GM18909 (cell line): ENCODE data around the gene PLCD3.
"Not testable (repeated sequence)": the region's sequence is repeated elsewhere in the genome, so short reads cannot be mapped to it uniquely, and the experiment has no call there.

Source experiments
- ATAC-seq: cut with Tn5 transposase; IDR thresholded peaks from one replicate; pipeline ENCODE4 v1.9.1; 2021; ENCODE audit warnings: mild to moderate bottlenecking; ENCODE audit not compliant: unreplicated experiment, poor library complexity

The PLCD3 gene

DNA sequence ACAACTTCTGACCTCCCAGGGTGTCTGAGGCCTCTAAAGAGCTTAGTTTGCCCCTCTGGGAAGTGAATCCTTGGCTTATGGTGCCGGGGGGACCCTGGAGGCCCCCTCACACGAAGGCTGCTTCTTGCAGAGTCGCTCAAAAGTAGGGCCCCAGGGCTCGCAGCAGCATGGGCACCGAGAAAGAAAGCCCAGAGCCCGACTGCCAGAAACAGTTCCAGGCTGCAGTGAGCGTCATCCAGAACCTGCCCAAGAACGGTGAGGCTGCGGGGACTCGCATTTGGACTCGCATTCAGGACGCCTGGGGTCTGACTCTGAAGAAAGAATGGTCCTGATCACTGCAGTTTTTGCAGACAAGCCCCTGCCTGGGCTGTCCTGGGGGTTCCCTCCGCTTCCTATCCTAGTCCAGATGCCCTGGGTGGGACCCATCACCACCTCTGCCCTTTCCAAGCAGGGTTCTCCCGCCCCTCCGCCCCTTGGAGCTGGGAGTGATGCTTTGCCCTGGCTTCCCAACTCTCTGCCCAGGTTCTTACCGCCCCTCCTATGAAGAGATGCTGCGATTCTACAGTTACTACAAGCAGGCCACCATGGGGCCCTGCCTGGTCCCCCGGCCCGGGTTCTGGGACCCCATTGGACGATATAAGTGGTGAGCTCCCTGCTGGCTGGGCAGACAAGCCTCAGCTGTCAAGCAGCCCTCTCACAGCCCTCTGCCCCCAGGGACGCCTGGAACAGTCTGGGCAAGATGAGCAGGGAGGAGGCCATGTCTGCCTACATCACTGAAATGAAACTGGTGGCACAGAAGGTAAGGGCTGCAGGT, 3.9 kb upstream of the PLCD3 start:
- no peak for ATAC-seq

DNA sequence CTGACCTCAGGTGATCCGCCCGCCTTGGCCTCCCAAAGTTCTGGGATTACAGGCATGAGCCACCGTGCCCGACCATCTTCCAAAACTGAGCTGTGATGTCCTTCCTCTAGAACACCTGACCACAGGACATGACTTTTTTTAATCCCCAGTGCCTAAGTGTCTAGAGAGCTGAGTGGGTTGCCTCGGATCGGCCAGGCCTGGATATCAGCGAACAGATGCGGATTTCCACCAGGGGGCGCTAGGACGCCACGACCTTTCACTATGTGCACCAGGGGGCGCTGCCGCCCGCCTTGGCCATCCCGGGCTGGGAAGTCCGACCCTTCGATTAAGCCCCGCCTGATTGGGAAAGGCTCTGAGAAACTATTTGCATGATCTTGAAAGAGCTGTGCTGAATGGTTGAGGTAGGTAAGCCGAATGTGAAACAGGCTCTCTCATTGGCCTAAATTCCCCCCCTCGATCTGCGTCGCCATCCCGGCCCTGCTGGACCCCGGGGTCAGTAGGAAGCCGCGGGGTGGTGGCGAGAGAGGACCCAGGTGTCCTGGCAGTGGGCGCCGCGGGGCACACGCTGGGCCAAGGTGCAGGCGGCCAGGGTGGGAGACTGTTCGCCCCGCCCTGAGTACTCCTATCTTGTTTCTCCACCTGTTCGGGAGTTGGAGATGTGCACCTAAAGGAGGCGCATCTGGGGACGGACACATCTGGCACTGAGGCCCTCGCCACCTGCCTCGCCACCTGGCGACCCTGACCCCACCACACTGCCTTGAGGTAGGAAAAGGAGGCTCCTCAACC, 3.1 kb upstream of the PLCD3 start, which contains the start of gene ACBD4:
TSS of gene ACBD4 (plus strand) at position 496 of the 786 bp plus-strand sequence. CDS start 458 bp downstream, outside the sequence.
- ATAC-seq: peak; percentile 71

DNA sequence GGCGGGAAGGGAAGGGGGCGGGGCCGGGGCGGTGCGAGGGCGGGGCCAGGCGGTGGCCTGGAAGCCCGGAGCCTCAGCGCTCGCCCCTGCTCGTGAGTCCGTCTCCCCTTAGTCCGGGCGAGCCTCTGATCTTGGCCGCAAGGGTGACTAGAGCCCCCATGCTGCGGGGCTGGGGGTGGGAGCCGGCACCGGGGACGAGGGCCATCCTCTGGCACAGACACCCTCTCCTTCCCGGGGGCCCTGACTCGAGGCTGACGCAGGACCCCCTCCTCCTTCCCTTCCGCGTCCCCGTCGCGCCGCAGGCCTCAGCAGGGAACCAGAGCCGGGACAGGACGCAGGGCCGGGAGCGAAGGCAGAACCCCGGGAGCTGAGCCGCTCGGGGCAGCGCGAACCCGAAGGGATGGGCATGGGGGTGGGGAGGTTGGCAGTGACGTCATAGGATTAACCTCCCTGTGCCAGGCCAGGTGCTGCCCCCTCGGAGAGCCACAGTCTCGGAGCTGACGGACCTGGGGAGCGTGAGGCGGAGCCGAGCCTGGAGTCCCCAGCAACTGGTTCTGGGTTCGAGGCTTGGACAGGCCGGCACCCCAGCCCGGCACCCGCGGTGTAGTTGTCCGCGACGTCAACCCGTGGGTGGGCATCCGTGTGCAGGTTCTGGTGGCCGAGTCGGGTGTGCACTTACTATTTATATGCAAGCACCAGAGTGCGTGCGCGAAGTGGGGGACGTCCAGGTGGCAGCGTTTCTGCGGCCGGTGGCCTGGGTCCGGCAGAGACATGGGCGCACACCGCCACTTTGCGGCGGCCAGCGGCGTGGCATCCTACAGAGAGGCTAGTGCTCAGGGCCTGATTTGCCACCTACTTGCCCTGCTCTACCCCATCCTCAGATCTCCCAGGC, 503 bp upstream of the PLCD3 start:
- ATAC-seq: peak; percentile 33

DNA sequence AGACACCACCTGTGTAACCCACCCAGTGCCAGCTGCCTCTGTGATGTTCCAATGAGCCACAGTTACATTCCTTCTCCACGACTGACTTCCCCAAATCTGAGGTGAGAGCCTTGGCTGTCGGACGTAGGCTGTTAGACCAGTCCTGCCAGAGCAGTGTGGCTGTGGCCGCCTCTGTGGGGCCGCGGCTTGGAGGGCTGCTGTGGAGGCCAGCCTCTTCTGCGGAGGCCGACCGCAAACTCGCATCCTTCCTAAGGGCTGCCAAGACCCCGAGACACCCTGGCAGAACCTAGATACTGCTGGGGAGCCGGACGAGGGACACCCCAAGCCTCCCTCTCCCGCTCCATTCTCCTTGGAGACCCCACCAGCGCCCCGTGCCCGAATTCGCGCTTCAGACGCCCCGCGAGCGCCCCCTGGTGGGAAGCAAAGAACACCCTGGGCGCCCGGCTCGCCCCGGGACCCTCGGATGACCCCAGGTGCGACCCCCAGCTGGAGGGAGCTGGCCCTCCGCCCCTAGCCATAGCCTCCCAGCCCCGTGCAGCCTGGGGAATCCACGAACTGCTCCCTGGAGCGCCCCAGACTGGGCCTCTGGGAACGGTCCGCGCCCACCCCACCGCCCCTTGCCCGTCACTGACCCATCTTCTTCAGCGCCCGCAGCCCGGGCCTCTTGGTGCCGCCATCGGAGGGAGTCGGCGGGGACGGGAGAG, 547 bp downstream of the PLCD3 start:
- peak; percentile 3 for ATAC-seq

DNA sequence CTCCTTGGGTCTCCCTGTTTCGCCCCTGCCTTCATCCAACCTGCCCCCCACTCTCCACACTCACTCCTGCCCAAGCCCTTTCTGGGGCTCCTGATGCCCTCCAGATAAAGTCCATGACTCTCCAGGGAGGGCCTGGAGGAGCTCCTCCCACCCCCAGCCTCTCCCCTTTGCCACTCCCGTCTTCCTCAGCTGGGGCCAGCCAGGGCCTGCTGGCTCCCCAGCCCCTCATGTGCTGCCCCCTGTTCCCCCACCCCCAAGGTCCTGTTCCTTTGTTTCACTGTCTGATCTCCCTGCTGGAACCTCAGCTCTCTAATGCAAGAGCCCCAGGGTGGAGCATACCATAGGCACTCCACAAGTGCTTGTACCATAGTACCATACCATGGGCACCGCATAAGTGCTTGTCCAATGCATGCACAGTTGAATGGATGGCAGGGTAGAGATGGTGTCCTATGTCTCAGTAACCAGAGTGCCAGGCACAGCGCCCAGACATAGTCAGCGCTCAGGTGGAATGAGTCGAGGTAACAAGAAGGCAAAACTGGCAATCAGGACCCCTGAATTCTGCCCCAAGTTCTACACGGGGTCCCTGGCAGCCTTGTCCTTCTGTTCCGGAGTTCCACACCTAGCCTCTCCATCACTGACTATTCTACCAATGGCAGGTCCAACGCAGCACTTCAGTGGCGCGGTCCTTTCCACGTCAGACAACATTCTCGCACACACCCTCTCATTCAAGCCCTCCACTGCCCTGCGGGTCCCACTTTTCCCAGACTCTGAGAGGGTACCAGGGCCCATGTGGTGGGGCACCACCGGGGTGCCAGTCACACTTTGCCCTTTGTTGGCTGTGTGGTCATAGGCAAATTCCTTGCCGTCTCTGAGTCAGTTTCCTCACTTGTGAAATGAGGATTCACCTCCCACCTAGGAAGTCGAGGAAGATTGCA, 1.4 kb downstream of the PLCD3 start:
- no peak for ATAC-seq

DNA sequence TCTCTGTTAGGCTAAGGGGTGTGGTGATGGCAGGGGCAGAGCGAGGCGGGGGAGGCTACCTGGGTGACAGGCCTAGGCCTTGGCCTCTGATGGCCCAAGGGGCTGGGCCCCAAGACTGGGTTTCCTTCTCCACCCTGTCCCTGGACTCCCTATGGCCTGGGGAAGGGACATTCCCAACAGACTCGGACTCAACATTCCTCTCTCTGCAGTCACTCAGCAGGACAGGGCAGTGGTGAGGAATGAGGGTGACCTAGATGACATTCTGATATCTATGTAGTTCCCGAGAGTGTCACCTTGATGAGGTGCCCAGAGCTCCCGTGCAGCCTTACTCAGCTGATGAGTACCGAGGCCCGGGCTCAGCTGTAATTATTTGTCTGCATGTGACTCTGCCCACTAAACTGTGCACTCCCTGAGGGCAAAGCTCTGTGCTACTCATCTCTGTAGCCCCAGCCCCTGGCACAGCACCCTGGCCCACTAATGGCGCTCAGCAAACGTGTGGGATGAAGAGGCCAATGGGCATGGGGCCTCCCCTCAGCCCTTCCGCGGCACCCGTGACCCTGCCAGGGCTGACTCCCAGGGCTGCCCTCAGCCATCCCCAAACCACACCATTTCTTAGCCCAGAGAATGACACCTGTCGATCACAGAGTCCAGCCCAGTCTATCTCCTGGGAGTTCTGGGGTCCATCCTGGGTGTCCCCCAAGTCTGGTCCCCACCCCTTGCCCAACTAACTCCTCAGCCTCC, 2.2 kb downstream of the PLCD3 start:
- ATAC-seq: no peak

DNA sequence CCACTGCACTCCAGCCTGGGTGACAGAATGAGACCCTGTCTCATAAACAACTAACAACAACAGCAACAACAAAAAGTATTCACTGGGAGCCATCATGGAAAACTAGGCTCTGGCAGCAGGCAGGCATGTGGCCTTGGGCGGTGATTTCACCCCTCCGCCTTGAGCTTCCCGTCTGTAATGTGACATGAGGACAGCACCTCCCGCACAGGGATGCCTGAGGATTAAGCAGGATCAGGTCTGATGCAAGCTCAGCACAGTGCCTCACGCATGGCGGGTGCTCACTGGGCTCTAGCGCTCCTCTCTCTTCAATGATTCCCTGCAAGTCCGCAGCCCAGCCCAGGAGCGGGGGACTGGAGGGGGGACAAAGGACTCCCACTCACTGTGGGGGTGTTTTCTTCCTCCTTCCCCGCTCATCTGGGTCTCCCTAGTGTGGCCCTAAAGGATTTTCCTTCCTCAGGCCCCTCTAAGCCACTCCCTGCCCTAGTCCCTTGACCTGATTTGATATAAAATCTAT, 2.8 kb downstream of the PLCD3 start:
- no peak for ATAC-seq

DNA sequence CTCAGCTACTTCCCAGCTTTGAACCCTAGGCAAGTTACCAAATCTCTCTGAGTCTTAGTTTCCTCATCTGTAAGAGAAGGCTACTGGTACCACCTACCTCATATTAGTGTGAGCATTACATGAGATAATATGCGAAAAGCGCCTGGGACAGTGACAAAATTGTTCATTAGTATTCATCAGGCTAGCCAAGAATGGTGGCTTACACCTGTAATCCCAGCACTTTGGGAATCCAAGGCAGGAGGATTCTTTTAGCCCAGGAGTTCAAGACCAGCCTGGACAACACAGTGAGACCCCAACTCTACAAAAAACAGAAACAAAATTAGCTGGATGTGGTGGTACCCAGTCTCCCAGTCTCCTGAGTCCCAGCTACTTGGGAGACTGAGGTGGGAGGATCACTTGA, 3.3 kb downstream of the PLCD3 start:
- ATAC-seq: no peak

DNA sequence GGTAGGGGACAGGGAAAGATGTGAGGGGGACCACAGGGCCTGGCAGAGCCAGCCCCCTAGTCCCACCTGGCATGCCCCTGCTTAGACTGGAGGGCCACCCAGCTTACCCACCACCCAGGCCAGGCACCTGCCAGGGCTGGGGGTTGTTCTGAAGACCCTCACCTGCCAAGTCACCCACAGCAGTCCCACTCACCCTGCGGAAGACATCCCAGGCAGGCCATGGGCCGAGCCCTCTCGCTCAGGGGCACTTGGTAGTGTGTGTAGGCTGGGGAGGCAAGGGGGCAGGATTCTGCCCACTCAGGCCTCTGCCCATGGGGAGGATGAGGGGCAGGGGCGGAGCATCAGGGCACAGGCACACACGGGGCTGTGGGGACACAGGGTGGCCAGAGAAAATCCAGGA, 4.0 kb downstream of the PLCD3 start:
- no peak for ATAC-seq

DNA sequence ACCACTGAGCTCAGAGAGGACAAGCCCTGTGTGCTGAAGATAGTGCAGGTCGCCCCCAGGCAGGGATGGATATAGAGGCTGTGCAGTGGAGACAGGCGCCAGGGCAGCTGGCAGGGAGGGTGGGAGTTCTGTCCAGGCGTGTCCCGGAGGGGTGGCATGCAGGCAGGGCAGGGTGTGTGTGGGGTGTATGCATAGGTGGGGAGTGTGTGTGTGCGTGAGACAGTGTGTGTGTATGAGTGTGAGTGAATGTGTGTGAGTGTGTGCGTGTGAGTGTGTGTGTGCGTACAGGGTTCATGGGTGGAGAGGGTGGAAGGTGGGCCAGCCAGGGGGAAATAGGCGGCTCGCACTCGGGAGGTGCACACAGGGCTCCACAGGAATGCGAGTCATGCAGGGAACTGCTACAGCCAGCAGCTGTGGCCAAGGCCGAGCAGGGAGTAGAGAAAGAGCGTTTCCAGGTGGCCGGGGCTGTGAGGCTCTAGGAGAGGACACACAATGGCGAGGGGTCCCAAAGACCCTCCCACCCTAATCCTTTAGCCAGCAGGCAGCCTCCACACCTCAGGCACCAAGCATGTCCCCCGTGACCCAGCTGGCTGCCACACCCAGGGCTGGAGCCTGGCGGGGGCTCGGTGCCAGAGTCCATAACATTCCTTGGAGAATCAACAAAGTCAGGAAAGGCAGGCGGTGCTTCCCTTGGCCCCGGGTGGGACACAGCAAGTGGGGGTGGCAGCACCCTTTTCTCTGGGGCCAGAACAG, 4.6 kb downstream of the PLCD3 start:
- ATAC-seq: no peak

DNA sequence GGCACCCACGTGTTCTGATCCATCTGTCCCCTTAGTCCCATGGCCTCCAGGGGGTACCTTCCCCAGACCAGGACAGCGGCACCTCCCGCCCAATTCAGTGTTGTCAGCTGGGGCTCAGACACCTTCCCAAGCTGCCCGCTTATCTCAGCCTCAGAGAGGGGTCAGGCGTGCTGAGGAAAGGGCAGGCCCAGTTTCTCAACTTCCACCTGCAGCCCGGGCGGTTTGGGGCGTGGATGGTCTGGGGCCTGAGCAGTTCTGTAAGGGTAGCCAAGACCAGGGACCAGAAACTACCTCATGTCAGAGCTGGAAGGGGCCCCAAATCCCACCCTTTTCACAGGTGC, 5.1 kb downstream of the PLCD3 start:
- ATAC-seq: no peak

DNA sequence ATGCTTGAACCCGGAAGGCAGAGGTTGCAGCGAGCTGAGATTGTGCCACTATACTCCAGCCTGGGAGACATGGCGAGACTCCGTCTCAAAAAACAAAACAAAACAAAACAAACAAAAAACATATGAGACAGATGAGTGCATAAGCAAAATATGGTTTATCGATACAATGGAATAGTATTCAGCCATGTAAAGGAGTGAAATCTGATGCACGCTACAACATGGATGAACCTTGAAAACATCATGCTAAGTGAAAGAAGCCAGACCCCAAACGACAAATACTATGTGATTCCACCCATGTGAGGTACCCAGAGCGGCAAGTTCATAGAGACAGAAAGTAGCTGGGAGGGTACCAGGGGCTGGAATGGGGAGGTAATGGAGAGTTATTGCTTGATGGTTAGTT, 6.8 kb downstream of the PLCD3 start:
- no peak for ATAC-seq

DNA sequence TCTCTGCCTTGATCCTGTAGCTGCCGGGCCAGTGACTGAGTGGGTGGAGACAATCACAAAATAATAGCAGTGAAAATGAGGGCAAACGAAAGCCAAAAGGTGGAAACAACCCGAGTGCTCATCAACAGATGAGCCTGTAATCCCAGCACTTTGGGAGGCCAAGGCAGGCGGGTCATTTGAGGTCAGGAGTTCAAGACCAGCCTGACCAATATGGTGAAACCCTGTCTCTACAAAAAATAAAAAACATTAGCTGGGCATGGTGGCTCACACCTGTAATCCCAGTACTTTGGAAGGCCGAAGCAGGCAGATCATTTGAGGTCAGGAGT, 7.6 kb downstream of the PLCD3 start:
- not testable (repeated sequence) for ATAC-seq

DNA sequence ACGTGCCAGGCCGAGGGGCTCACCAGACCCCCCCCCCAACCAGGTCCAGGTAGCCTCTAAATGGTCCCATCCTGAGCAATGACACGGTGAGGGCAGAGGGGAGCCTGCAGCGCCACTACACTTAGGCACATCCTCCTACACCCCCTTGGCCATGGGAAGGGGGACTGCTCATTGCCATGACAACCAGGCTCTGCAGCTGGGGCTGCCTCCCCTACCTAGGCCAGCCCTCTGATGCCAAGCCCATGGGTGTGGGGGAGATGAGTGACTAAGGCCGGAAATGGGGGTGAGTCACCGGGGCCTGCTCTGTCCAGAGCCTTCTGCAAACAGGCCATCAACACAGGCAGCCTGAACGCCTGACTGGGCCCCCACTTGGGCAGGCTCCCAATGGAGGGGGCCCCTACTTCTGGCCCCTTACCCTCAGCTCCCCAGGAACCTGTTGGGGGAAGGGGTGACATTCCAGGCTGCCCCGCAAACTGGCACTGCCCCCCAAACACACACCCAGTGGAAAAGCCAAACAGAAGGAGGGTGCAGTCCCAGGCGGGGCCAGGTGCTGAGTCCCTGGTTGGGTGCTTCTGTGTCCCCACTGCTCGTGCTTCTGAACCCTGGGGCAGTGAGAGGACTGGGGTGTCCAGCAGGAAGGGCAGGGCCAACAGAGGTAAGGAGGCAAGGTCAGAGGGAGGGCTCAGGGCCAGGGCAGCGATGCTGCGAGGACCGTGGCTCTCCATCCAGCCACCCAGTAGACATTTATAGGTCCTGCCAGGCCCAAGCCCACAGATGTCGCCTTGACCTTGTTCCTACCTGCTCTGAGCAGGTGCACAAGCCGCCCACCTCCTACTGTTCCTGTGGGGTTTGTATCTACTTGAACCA, 8.2 kb downstream of the PLCD3 start:
- no peak for ATAC-seq

DNA sequence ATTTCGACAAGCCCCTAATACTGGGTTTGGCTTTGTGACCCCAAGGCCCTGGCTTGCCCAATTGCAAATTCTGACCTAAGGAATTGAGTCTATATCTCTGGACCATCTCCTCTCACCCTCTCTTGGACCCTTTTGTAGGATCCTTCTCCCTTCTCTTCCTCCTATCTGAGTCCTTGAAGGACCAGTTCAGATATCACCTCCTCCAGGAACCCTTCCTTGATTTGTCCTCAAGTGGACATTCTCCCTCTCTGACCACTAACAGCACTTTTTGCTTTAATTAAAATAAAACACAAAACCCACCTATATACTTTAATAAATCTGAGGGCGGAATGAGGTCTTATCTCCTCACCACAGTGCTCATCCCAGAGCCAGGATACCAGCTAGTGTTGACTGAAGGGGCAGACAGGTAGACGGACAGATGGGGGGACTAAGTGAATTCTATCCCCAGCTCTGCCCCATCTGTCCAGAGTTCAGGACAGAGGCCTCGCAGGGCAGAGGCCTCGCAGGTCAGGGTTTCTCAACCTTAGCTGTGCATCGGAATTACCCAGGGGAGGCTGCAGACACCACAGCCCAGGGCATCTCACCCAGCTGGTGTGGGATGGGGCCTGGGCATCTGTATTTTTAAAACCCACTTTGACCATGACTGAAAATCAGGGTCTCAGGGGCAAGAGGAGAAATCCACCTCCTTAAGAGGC, 9.1 kb downstream of the PLCD3 start:
- ATAC-seq: no peak

DNA sequence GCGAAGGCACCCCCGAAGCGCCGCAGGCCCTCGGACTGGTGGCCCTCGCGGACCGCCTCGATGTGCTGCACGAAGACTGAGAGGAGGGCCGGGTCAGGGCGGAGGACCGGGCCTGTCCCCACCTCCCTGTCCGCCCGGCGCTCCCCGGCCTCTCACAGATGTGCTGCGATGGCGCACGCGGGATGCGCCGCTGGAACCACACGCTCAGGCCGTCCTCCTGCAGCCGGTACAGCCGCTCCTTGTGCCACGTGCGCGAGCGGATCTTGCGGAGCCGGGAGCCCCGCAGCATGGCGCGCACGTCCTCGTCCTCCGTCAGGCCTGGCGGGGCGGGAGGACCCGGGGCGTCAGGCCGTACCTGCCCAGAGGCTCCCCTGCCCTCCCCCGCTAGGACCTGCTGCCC, 11.3 kb downstream of the PLCD3 start:
- ATAC-seq: no peak
